KOPT-K1 (cell line): Measurements from ENCODE around the gene INIP.

ENCODE experiments used
- H3K27ac ChIP-seq: fragments of 200-600 bp; sonication (generic); 2 replicates; pipeline ENCODE4 v1.5.1; 2016; ENCODE audit warnings: antibody characterized with exemption, mild to moderate bottlenecking, low read depth, low read length; ENCODE audit not compliant: poor library complexity, severe bottlenecking
- H3K36me3 ChIP-seq: fragments of 200-600 bp; sonication (generic); 2 replicates; pipeline ENCODE4 v1.5.1; 2017; ENCODE audit warnings: antibody characterized with exemption, mild to moderate bottlenecking, low read length, moderate library complexity; ENCODE audit not compliant: insufficient read depth
- H3K9me3 ChIP-seq: fragments of 200-600 bp; sonication (generic); 2 replicates; pipeline ENCODE4 v1.5.1; 2017; ENCODE audit warnings: antibody characterized with exemption, low read length, mild to moderate bottlenecking; ENCODE audit not compliant: insufficient read depth, poor library complexity, severe bottlenecking

INIP gene

DNA sequence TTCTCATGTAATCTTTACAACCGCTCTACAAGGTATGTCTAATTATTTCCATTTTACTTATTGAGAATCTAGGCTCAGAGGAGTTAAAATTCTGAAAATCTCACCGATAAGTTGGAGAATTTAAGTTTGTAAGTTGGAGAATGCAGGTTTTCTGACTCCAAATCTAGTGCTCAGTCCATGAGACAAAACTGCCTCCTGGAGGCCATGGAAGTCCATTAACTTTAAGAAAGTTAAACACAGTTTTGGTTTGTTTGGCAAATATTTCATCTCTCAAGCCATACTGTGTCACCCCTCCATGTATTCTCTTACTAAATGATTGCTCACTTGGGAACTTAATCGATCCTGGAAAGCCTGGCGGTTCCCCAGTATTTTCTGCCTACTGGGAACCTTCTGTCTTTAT lies 52.6 kb downstream of the INIP start:
- Histone ChIP-seq H3K9me3 (no peaks in the 10 kb centered on the region), H3K36me3 (no peaks in the 10 kb centered on the region), H3K27ac (no peak overlapping the region)

GRCh38 chr9:112664531-112664930 lies 53.4 kb downstream of the INIP start:
- H3K36me3 ChIP-seq = no peaks in the 10 kb centered on the region; the same call in 1 of the 2 replicates
- no peaks in the 10 kb centered on the region for H3K9me3 ChIP-seq
- H3K27ac ChIP-seq = no peak overlapping the region

DNA sequence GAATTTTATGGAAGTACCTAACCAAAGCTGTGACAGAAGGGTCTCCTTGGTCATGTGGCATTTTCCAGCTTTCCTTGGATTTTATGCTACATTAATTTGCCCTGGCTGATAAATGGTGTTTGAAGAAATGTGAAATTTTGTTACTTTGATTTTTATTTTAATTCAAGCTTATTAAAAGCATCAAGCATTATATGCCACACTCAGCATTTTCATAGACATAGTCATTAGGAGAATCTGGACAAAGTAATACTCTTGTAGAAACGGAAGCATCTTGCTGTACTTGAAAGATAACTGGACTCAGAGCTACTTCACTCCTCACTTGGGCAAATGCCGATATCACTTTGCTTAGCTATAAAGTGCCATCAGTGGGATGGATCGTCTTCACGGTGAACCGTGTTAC lies 54.2 kb downstream of the INIP start:
- H3K9me3 ChIP-seq = no peaks in the 10 kb centered on the region
- no peak overlapping the region for H3K27ac ChIP-seq
- no peaks in the 10 kb centered on the region; the same call in 1 of the 2 replicates for H3K36me3 ChIP-seq

GRCh38 chr9:112659906-112660305 lies 58.0 kb downstream of the INIP start:
- H3K27ac ChIP-seq = no peak overlapping the region
- no peaks in the 10 kb centered on the region for H3K9me3 ChIP-seq
- no peaks in the 10 kb centered on the region; the same call in 1 of the 2 replicates for H3K36me3 ChIP-seq

GRCh38 chr9:112655668-112656067 lies 62.2 kb downstream of the INIP start:
- Histone ChIP-seq H3K9me3 (no peaks in the 10 kb centered on the region), H3K27ac (no peak overlapping the region), H3K36me3 (no peaks in the 10 kb centered on the region; the same call in 1 of the 2 replicates)

- peaks cover 2% of the 10 kb centered on the region for H3K9me3 ChIP-seq
- no peak overlapping the region for H3K27ac ChIP-seq
- no peaks in the 10 kb centered on the region; the same call in 1 of the 2 replicates for H3K36me3 ChIP-seq
These were observed 63.6 kb downstream of the INIP start for GRCh38 chr9:112654282-112654681.

GRCh38 chr9:112648624-112649023 lies 69.3 kb downstream of the INIP start:
- peaks cover 31% of the 10 kb centered on the region for H3K9me3 ChIP-seq
- no peak overlapping the region for H3K27ac ChIP-seq
- H3K36me3 ChIP-seq = peaks cover 16% of the 10 kb centered on the region; the same call in 1 of the 2 replicates

DNA sequence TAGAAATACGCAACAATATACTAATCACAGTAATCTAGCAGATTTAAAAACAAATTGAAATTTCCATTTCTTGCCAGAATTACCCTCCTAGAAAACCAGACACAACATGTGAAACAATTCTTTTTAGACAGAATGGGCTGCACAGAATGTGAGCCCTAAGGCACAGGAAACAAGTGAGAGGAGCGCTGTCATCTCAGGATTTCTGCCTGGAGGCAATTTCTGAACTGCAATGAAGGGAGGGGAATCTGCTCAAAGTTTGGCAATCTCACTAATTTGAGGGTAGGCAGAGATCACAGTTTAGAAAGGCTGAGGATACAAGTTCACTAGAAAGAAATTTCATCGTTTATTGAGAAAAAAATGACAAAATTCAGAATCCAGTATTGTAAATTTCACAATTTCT lies 70.3 kb downstream of the INIP start:
- H3K9me3 ChIP-seq = peaks cover 31% of the 10 kb centered on the region
- peaks cover 16% of the 10 kb centered on the region; the same call in 1 of the 2 replicates for H3K36me3 ChIP-seq
- H3K27ac ChIP-seq = no peak overlapping the region

GRCh38 chr9:112642126-112642525 lies 75.8 kb downstream of the INIP start:
- Histone ChIP-seq H3K9me3 (peaks cover 26% of the 10 kb centered on the region), H3K27ac (no peak overlapping the region)

DNA sequence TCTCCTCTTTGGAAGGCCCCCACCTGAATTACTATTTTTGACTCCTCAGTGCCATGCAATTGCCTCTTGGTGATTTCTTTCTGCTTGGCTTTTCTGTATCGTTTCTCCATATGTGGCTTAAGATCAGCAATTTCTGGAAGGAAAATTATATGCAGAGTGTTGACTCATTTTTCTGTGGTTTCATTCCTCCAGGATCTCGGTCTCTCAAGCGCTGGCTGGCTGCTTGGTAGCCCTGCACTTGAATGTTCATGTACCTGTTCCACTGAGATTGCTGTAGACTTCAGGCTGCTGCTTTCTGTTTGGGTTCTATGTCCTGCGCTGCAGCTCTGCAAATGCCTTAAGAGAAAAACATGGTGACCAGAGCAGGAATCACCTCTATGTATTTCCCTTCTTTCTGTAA lies 77.6 kb downstream of the INIP start:
- Histone ChIP-seq H3K36me3 (no peaks in the 10 kb centered on the region), H3K27ac (no peak overlapping the region)

More at GRCh38 chr9:112642126-112642525, 75.8 kb downstream of the INIP start:
- H3K36me3 ChIP-seq = peaks cover under 1% of the 10 kb centered on the region; the same call in 1 of the 2 replicates

More for the DNA sequence above, 77.6 kb downstream of the INIP start:
- H3K9me3 ChIP-seq = peaks cover 19% of the 10 kb centered on the region
